ENCODE measurements around the gene NBEA.

The NBEA gene

GRCh38 chr13:35716186-35716585 is 774.1 kb downstream of the NBEA start:
- Histone ChIP-seq H3K27me3 (ENCODE audit: insufficient read depth, poor library complexity, severe bottlenecking) (no peaks in the 10 kb centered on the region), H3K27ac (ENCODE audit: poor library complexity, severe bottlenecking) (no peak overlapping the region), H3K9me3 (ENCODE audit: severe bottlenecking) (no peaks in the 10 kb centered on the region), H3K4me1 (ENCODE audit: insufficient read depth, poor library complexity, severe bottlenecking) (no peaks in the 10 kb centered on the region), H3K36me3 (ENCODE audit: low read depth) (no peaks in the 10 kb centered on the region), H3K4me3 (ENCODE audit: severe bottlenecking) (no peak overlapping the region)
- DNase-seq (ENCODE audit: low spot score) (no peak), ATAC-seq (ENCODE audit: low read depth) (peak; percentile 41; the same call in 1 of the 3 replicates)
- no peak for TF ChIP-seq CTCF (IDR thresholded peaks at IDR 0.05; ENCODE audit: poor library complexity, severe bottlenecking)

GRCh38 chr13:35716729-35717128 is 774.7 kb downstream of the NBEA start:
- no peak for DNase-seq (ENCODE audit: low spot score)
- H3K27ac ChIP-seq (ENCODE audit: poor library complexity, severe bottlenecking), result no peak overlapping the region
- no peaks in the 10 kb centered on the region for H3K27me3 ChIP-seq (ENCODE audit: insufficient read depth, poor library complexity, severe bottlenecking)
- ATAC-seq (ENCODE audit: low read depth), result no peak
- H3K36me3 ChIP-seq (ENCODE audit: low read depth), result no peaks in the 10 kb centered on the region
- no peak overlapping the region for H3K4me3 ChIP-seq (ENCODE audit: severe bottlenecking)
- no peaks in the 10 kb centered on the region for H3K4me1 ChIP-seq (ENCODE audit: insufficient read depth, poor library complexity, severe bottlenecking)
- no peaks in the 10 kb centered on the region for H3K9me3 ChIP-seq (ENCODE audit: severe bottlenecking)
- TF ChIP-seq CTCF (IDR thresholded peaks at IDR 0.05; ENCODE audit: poor library complexity, severe bottlenecking), result no peak

- no peaks in the 10 kb centered on the region for H3K36me3 ChIP-seq (ENCODE audit: low read depth)
- ATAC-seq (ENCODE audit: low read depth) (no peak), DNase-seq (ENCODE audit: low spot score) (no peak)
- H3K27me3 ChIP-seq (ENCODE audit: insufficient read depth, poor library complexity, severe bottlenecking), result no peaks in the 10 kb centered on the region
- no peaks in the 10 kb centered on the region for H3K9me3 ChIP-seq (ENCODE audit: severe bottlenecking)
- no peak overlapping the region for H3K4me3 ChIP-seq (ENCODE audit: severe bottlenecking)
- no peaks in the 10 kb centered on the region for H3K4me1 ChIP-seq (ENCODE audit: insufficient read depth, poor library complexity, severe bottlenecking)
- no peak for TF ChIP-seq CTCF (IDR thresholded peaks at IDR 0.05; ENCODE audit: poor library complexity, severe bottlenecking)
- no peak overlapping the region for H3K27ac ChIP-seq (ENCODE audit: poor library complexity, severe bottlenecking)
These were observed 776.0 kb downstream of the NBEA start for GRCh38 chr13:35718084-35718483.

- Histone ChIP-seq H3K27ac (ENCODE audit: poor library complexity, severe bottlenecking) (no peak overlapping the region), H3K27me3 (ENCODE audit: insufficient read depth, poor library complexity, severe bottlenecking) (no peaks in the 10 kb centered on the region), H3K9me3 (ENCODE audit: severe bottlenecking) (no peaks in the 10 kb centered on the region), H3K36me3 (ENCODE audit: low read depth) (no peaks in the 10 kb centered on the region), H3K4me1 (ENCODE audit: insufficient read depth, poor library complexity, severe bottlenecking) (no peaks in the 10 kb centered on the region), H3K4me3 (ENCODE audit: severe bottlenecking) (no peak overlapping the region)
- no peak for DNase-seq (ENCODE audit: low spot score)
- no peak for TF ChIP-seq CTCF (IDR thresholded peaks at IDR 0.05; ENCODE audit: poor library complexity, severe bottlenecking)
- peak; percentile 77; the same call in 2 of the 3 replicates for ATAC-seq (ENCODE audit: low read depth)
These were observed 778.2 kb downstream of the NBEA start for GRCh38 chr13:35720290-35720689.

GRCh38 chr13:35720690-35721554 is 778.9 kb downstream of the NBEA start:
- no peaks in the 10 kb centered on the region for H3K9me3 ChIP-seq (ENCODE audit: severe bottlenecking)
- H3K36me3 ChIP-seq (ENCODE audit: low read depth), result no peaks in the 10 kb centered on the region
- TF ChIP-seq CTCF (IDR thresholded peaks at IDR 0.05; ENCODE audit: poor library complexity, severe bottlenecking), result peak; percentile 90
- H3K4me1 ChIP-seq (ENCODE audit: insufficient read depth, poor library complexity, severe bottlenecking), result no peaks in the 10 kb centered on the region
- DNase-seq (ENCODE audit: low spot score) (no peak), ATAC-seq (ENCODE audit: low read depth) (peak; percentile 54; the same call in 1 of the 3 replicates)
- no peak overlapping the region for H3K4me3 ChIP-seq (ENCODE audit: severe bottlenecking)
- no peaks in the 10 kb centered on the region for H3K27me3 ChIP-seq (ENCODE audit: insufficient read depth, poor library complexity, severe bottlenecking)
- H3K27ac ChIP-seq (ENCODE audit: poor library complexity, severe bottlenecking), result no peak overlapping the region

Measured in RWPE2 (cell line).